Measurements from ENCODE around the gene KLHDC8A. TPM values are rescaled to one million over a fixed set of nuclear protein-coding genes. Genes with fewer than 3 reads are reported as not detected.

Gene KLHDC8A
- total and polyA plus RNA-seq, 2 of the 13 experiments (the other 11 are each of a cell fraction or from before 2014, with no cell fraction given), result not detected

DNA sequence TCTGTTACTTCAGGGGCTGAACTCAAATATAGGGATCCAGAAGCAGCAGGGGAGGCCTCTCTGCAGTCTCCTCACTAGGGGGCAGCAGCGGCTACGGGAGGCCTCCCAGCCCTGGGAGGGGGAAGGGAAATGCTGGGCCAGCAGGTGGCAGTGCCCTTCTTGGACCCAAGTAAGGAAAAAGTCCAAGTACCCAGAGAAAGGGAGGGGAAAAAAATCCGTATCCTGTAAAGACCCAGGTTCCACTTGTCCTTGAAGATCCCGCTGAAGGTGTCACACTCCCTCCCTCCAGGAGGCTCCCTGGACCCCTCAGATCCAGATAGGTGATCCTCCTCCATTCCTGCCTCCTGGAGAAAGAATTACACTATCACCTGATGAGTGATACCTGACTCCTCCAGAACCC, 21.0 kb downstream of the KLHDC8A start (continued):
- TF ChIP-seq, protein P1, sequence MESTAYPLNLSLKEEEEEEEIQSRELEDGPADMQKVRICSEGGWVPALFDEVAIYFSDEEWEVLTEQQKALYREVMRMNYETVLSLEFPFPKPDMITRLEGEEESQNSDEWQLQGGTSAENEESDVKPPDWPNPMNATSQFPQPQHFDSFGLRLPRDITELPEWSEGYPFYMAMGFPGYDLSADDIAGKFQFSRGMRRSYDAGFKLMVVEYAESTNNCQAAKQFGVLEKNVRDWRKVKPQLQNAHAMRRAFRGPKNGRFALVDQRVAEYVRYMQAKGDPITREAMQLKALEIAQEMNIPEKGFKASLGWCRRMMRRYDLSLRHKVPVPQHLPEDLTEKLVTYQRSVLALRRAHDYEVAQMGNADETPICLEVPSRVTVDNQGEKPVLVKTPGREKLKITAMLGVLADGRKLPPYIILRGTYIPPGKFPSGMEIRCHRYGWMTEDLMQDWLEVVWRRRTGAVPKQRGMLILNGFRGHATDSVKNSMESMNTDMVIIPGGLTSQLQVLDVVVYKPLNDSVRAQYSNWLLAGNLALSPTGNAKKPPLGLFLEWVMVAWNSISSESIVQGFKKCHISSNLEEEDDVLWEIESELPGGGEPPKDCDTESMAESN (CRISPR knock-in tag; conservative IDR thresholded peaks at IDR 0.05), result no peak
- no peak for TF ChIP-seq DR1 (CRISPR knock-in tag; IDR thresholded peaks at IDR 0.05)
- TF ChIP-seq, protein P2, sequence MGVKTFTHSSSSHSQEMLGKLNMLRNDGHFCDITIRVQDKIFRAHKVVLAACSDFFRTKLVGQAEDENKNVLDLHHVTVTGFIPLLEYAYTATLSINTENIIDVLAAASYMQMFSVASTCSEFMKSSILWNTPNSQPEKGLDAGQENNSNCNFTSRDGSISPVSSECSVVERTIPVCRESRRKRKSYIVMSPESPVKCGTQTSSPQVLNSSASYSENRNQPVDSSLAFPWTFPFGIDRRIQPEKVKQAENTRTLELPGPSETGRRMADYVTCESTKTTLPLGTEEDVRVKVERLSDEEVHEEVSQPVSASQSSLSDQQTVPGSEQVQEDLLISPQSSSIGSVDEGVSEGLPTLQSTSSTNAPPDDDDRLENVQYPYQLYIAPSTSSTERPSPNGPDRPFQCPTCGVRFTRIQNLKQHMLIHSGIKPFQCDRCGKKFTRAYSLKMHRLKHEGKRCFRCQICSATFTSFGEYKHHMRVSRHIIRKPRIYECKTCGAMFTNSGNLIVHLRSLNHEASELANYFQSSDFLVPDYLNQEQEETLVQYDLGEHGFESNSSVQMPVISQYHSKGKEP (CRISPR knock-in tag; IDR thresholded peaks at IDR 0.05), result no peak
- TF ChIP-seq ZMAT3 (CRISPR knock-in tag; conservative IDR thresholded peaks at IDR 0.05), result no peak
- TF ChIP-seq, protein P3, sequence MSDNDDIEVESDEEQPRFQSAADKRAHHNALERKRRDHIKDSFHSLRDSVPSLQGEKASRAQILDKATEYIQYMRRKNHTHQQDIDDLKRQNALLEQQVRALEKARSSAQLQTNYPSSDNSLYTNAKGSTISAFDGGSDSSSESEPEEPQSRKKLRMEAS (IDR thresholded peaks at IDR 0.05), result peak; percentile 13; the same call in 1 of the 2 replicates
- TF ChIP-seq, protein P4, sequence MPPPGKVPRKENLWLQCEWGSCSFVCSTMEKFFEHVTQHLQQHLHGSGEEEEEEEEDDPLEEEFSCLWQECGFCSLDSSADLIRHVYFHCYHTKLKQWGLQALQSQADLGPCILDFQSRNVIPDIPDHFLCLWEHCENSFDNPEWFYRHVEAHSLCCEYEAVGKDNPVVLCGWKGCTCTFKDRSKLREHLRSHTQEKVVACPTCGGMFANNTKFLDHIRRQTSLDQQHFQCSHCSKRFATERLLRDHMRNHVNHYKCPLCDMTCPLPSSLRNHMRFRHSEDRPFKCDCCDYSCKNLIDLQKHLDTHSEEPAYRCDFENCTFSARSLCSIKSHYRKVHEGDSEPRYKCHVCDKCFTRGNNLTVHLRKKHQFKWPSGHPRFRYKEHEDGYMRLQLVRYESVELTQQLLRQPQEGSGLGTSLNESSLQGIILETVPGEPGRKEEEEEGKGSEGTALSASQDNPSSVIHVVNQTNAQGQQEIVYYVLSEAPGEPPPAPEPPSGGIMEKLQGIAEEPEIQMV (CRISPR knock-in tag; IDR thresholded peaks at IDR 0.05; ENCODE audit: low read depth), result no peak
- no peak for TF ChIP-seq MTF2 (CRISPR knock-in tag; IDR thresholded peaks at IDR 0.05; ENCODE audit: borderline replicate concordance)
- no peak for TF ChIP-seq TBX3 (IDR thresholded peaks at IDR 0.05; ENCODE audit: borderline replicate concordance)
- TF ChIP-seq, protein P5, sequence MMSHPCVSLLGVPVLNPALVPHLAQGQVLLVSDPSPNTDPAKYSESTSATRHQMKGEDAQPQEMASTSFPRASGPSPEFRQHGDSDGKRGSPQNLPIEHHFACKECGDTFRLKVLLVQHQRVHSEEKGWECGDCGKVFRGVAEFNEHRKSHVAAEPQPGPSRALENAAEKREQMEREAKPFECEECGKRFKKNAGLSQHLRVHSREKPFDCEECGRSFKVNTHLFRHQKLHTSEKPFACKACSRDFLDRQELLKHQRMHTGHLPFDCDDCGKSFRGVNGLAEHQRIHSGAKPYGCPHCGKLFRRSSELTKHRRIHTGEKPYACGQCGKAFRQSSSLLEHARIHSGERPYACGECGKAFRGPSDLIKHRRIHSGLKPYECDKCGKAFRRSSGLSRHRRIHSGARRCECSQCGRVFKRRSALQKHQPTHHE (CRISPR knock-in tag; IDR thresholded peaks at IDR 0.05; ENCODE audit: borderline replicate concordance), result no peak
- peak; percentile 44; the same call in 1 of the 2 replicates for TF ChIP-seq ZFX (CRISPR knock-in tag; IDR thresholded peaks at IDR 0.05; ENCODE audit: low read depth)
- TF ChIP-seq FOXP1 (IDR thresholded peaks at IDR 0.05), result no peak
- no peak for TF ChIP-seq FOXP1 (CRISPR knock-in tag; IDR thresholded peaks at IDR 0.05)
- no peak for TF ChIP-seq ZNF24 (IDR thresholded peaks at IDR 0.05)
- TF ChIP-seq ZNF558 (CRISPR knock-in tag; IDR thresholded peaks at IDR 0.05; ENCODE audit: borderline replicate concordance), result no peak
- TF ChIP-seq FLYWCH1 (CRISPR knock-in tag; IDR thresholded peaks at IDR 0.05), result no peak
- TF ChIP-seq, protein P6, sequence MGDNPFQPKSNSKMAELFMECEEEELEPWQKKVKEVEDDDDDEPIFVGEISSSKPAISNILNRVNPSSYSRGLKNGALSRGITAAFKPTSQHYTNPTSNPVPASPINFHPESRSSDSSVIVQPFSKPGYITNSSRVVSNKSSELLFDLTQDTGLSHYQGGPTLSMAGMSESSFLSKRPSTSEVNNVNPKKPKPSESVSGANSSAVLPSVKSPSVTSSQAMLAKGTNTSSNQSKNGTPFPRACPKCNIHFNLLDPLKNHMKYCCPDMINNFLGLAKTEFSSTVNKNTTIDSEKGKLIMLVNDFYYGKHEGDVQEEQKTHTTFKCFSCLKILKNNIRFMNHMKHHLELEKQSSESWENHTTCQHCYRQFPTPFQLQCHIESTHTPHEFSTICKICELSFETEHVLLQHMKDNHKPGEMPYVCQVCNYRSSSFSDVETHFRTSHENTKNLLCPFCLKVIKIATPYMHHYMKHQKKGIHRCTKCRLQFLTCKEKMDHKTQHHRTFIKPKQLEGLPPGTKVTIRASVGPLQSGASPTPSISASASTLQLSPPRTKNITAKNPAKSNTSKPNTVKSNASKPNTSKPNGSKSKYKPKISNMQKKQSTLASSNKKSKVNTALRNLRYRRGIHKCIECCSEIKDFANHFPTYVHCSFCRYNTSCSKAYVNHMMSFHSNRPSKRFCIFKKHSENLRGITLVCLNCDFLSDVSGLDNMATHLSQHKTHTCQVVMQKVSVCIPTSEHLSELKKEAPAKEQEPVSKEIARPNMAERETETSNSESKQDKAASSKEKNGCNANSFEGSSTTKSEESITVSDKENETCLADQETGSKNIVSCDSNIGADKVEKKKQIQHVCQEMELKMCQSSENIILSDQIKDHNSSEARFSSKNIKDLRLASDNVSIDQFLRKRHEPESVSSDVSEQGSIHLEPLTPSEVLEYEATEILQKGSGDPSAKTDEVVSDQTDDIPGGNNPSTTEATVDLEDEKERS (CRISPR knock-in tag; IDR thresholded peaks at IDR 0.05), result no peak
- TF ChIP-seq TAF15 (IDR thresholded peaks at IDR 0.05; ENCODE audit: low read depth, low read length, poor library complexity, severe bottlenecking), result no peak
- TF ChIP-seq, protein P7, sequence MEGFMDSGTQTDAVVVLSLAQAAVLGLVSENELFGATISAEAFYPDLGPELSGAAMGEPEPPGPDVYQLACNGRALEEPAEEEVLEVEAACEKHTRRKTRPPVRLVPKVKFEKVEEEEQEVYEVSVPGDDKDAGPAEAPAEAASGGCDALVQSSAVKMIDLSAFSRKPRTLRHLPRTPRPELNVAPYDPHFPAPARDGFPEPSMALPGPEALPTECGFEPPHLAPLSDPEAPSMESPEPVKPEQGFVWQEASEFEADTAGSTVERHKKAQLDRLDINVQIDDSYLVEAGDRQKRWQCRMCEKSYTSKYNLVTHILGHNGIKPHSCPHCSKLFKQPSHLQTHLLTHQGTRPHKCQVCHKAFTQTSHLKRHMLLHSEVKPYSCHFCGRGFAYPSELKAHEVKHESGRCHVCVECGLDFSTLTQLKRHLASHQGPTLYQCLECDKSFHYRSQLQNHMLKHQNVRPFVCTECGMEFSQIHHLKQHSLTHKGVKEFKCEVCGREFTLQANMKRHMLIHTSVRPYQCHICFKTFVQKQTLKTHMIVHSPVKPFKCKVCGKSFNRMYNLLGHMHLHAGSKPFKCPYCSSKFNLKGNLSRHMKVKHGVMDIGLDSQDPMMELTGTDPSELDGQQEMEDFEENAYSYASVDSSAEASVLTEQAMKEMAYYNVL (CRISPR knock-in tag; IDR thresholded peaks at IDR 0.05; ENCODE audit: borderline replicate concordance), result no peak
- TF ChIP-seq NFKB2 (CRISPR knock-in tag; IDR thresholded peaks at IDR 0.05; ENCODE audit: borderline replicate concordance), result no peak

Measured in HepG2 (cell line).